HCT116 (cell line): ENCODE measurements around the gene GPALPP1. TPM values are rescaled to one million over a fixed set of nuclear protein-coding genes. Genes with fewer than 3 reads are reported as not detected.
"Not testable (repeated sequence)": the region's sequence is repeated elsewhere in the genome, so short reads cannot be mapped to it uniquely, and the experiment has no call there.

Experiments
- ATAC-seq: fragments of 200-7000 bp; cut with Tn5 transposase; 2 replicates; pipeline ENCODE4 v1.9.1; 2020; ENCODE audit warnings: mild to moderate bottlenecking, moderate library complexity
- BruUV-seq: library from RNA; stranded (reverse); fragments of 400-500 nt; replicated peaks from 2 replicates; lab custom pipeline; 2021; lab: Mats Ljungman, UMichigan
- CTCF ChIA-PET: fragments of 300-600 bp; sonication (Branson Sonifier 250); formaldehyde crosslinking; loops from one replicate; lab custom pipeline; 2021; ENCODE audit warnings: antibody characterized with exemption; lab: Charles Lee
- POLR2A ChIA-PET: fragments of 300-600, 350-600 bp; sonication (Branson Sonifier 250); formaldehyde crosslinking; loops from one replicate; lab custom pipeline; 2021; ENCODE audit warnings: antibody characterized with exemption; lab: Charles Lee
- RAD21 ChIA-PET, 2 experiments: fragments of 300-600 bp; sonication (Branson Sonifier 250); formaldehyde crosslinking; loops; one replicate each; lab custom pipeline; 2023; ENCODE audit warnings: low total read pairs in 2 of 2; ENCODE audit not compliant: uncharacterized antibody in 2 of 2, unreplicated experiment in 2 of 2, low non-redundant PET in 1 of 2; lab: Charles Lee
- DNase-seq: peaks from one replicate; pipeline ENCODE4 v3.0.0-alpha.2; 2010; ENCODE audit warnings: low read depth, low spot score
- H2AFZ ChIP-seq: fragments of 200-600 bp; shearing (Covaris generic), sonication (generic); 2 replicates; pipeline ENCODE4 v1.6.1; 2017; ENCODE audit warnings: low read depth, mixed run types, mixed read lengths, antibody characterized with exemption, low read length; ENCODE audit not compliant: poor library complexity, severe bottlenecking
- H3K27ac ChIP-seq: 2 replicates; pipeline ENCODE4 v1.5.1; 2012; ENCODE audit warnings: low read depth, low read length
- H3K27me3 ChIP-seq: fragments of 200-600 bp; sonication (generic); 2 replicates; pipeline ENCODE4 v1.6.1; 2016; ENCODE audit warnings: mixed run types, low read length, mixed read lengths; ENCODE audit not compliant: insufficient read depth
- H3K36me3 ChIP-seq, 2 experiments: fragments of 200-500 bp in 1 of 2; fragments of 200-600 bp in 1 of 2; sonication (Bioruptor generic) in 1 of 2; sonication (generic) in 1 of 2; 2 replicates each; pipeline versions ENCODE4 v1.5.1 to v1.6.1; 2014 to 2016; ENCODE audit warnings: low read length in 2 of 2, inconsistent platforms in 1 of 2, mixed read lengths in 1 of 2, mixed run types in 1 of 2; ENCODE audit not compliant: insufficient read depth in 2 of 2, control insufficient read depth in 1 of 2
- H3K4me1 ChIP-seq, 2 experiments: fragments of 200-600 bp in 1 of 2; sonication (generic) in 1 of 2; 2 replicates each; pipeline versions ENCODE4 v1.5.1 to v1.6.1; 2012 to 2017; ENCODE audit warnings: low read length in 2 of 2, inconsistent platforms in 1 of 2, mild to moderate bottlenecking in 1 of 2, mixed read lengths in 1 of 2, mixed run types in 1 of 2, moderate library complexity in 1 of 2; ENCODE audit not compliant: insufficient read depth in 2 of 2, control insufficient read depth in 1 of 2
- H3K4me2 ChIP-seq: fragments of 200-600 bp; sonication (generic); 2 replicates; pipeline ENCODE4 v1.6.1; 2017; ENCODE audit warnings: mixed run types, low read length, mixed read lengths
- H3K4me3 ChIP-seq, 2 experiments: fragments of 200-600 bp in 1 of 2; sonication (generic) in 1 of 2; replicated peaks in 1 of 2; 2 replicates each; pipeline ENCODE4 v1.5.1; 2011 to 2016; ENCODE audit warnings: low read length in 2 of 2, control low read depth in 1 of 2, low read depth in 1 of 2, mild to moderate bottlenecking in 1 of 2, mixed read lengths in 1 of 2, mixed run types in 1 of 2
- H3K79me2 ChIP-seq: fragments of 200-600 bp; sonication (generic); 2 replicates; pipeline ENCODE4 v1.6.1; 2017; ENCODE audit warnings: mild to moderate bottlenecking, mixed run types, low read length, moderate library complexity, mixed read lengths; ENCODE audit not compliant: insufficient read depth
- H3K9ac ChIP-seq: fragments of 200-600 bp; sonication (generic); 2 replicates; pipeline ENCODE4 v1.6.1; 2016; ENCODE audit warnings: low read length, mixed read lengths
- H3K9me2 ChIP-seq: fragments of 200-600 bp; sonication (generic), shearing (Covaris generic); 2 replicates; pipeline ENCODE4 v1.6.1; 2017; ENCODE audit warnings: mixed run types, mild to moderate bottlenecking, moderate library complexity; ENCODE audit not compliant: insufficient read depth
- H3K9me3 ChIP-seq, 2 experiments: fragments of 200-500 bp in 1 of 2; fragments of 200-600 bp in 1 of 2; sonication (Bioruptor generic) in 1 of 2; sonication (generic) in 1 of 2; 2 replicates each; pipeline ENCODE4 v1.6.1; 2014 to 2017; ENCODE audit warnings: low read length in 2 of 2, mixed read lengths in 2 of 2, inconsistent platforms in 1 of 2, low read depth in 1 of 2, mild to moderate bottlenecking in 1 of 2, mixed run types in 1 of 2, moderate library complexity in 1 of 2; ENCODE audit not compliant: control insufficient read depth in 1 of 2, insufficient read depth in 1 of 2
- H4K20me1 ChIP-seq: fragments of 200-600 bp; sonication (generic), shearing (Covaris generic); 2 replicates; pipeline ENCODE4 v1.6.1; 2017; ENCODE audit warnings: mixed run types, mild to moderate bottlenecking, moderate library complexity; ENCODE audit not compliant: insufficient read depth
- ATF3 ChIP-seq: IDR thresholded peaks from 2 replicates; pipeline ENCODE4 v1.6.1; 2012
- CBX3 ChIP-seq: IDR thresholded peaks from 2 replicates; pipeline ENCODE4 v1.6.1; 2012; ENCODE audit warnings: low read depth
- CTCF ChIP-seq, 3 experiments: fragments of 200-600 bp in 1 of 3; sonication (generic) in 1 of 3; IDR thresholded peaks in 2 of 3; conservative IDR thresholded peaks in 1 of 3; 2 replicates each; pipeline ENCODE4 v1.5.1; 2012 to 2017; ENCODE audit warnings: low read depth in 2 of 3, low read length in 2 of 3, antibody characterized with exemption in 1 of 3, borderline replicate concordance in 1 of 3, control low read depth in 1 of 3, mild to moderate bottlenecking in 1 of 3, mixed read lengths in 1 of 3, mixed run types in 1 of 3, moderate library complexity in 1 of 3; ENCODE audit not compliant: insufficient read depth in 1 of 3
- EZH2 ChIP-seq: fragments of 200-600 bp; sonication (generic); IDR thresholded peaks from 2 replicates; pipeline ENCODE4 v1.6.1; 2017; ENCODE audit warnings: antibody characterized with exemption, mixed run types
- SIN3A ChIP-seq: IDR thresholded peaks from 2 replicates; pipeline ENCODE4 v1.6.1; 2012; ENCODE audit warnings: low read depth
- SP1 ChIP-seq: IDR thresholded peaks from 2 replicates; pipeline ENCODE4 v1.6.1; 2012; ENCODE audit warnings: low read depth
- TCF7L2 ChIP-seq: IDR thresholded peaks from 2 replicates; pipeline ENCODE4 v1.7.0; 2011; ENCODE audit warnings: borderline replicate concordance, inconsistent platforms; ENCODE audit not compliant: insufficient read depth, insufficient read length; ENCODE audit errors: extremely low read depth
- intact Hi-C: fragments of 100-400 bp; cut with micrococcal nuclease; formaldehyde crosslinking; loops from 2 replicates; pipeline ENCODE4 v1.10.0; 2022
- total RNA-seq: library from RNA; stranded (reverse); gene quantifications from one replicate; pipeline ENCODE4 v1.2.1, GENCODE V29; 2021; ENCODE audit not compliant: unreplicated experiment
- TF ChIP-seq, protein P1 (sequence below): IDR thresholded peaks from 2 replicates; pipeline ENCODE4 v1.6.1; 2012; ENCODE audit warnings: low read depth

Gene GPALPP1
- total RNA-seq, 1 experiment from 2014 or later, result 21.3 TPM

- TF ChIP-seq EZH2 (no peak), SP1 (peak; percentile 77), SIN3A (peak; percentile 94)
Observed at GRCh38 chr13:44989071-44989889, at the start of gene GPALPP1, which contains the start of gene NUFIP1 (continued).

DNA sequence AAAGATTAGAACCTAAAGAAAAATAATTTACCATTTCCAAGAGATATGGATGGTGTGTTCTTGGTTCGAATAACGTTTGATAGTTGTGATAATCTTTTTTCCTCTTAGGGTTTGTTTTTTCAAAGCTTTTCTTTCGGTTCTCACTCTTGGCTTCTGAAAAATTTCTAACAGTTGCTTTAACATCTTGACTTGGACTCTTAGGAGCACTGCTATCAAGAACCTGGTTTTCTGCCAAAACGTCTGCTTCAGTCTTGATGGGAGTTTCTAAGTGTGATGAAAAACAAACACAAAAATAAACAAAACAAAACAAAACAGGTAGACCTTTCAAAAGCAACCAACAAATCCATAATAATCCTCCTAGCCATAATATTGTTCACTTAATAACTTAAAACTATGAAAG lies 45.9 kb upstream of the GPALPP1 start:
- H3K4me2 ChIP-seq, ATAC-seq, CTCF ChIA-PET, H3K27ac ChIP-seq, H3K4me3 ChIP-seq, H3K9me3 ChIP-seq, BruUV-seq, H3K36me3 ChIP-seq, H3K27me3 ChIP-seq, DNase-seq, H4K20me1 ChIP-seq, RAD21 ChIA-PET, H2AFZ ChIP-seq, H3K4me1 ChIP-seq, H3K9me2 ChIP-seq, H3K9ac ChIP-seq, intact Hi-C loops: not testable (repeated sequence)
- POLR2A ChIA-PET, result interaction anchor here (0.7 kb wide), 1 partner anchor 289 kb away, joined by 3 read pairs; no protein-coding TSS in a partner anchor
- peaks cover 14% of the 10 kb centered on the region; the same call in 1 of the 2 replicates for H3K79me2 ChIP-seq

GRCh38 chr13:44951184-44951583 lies 38.2 kb upstream of the GPALPP1 start:
- ATAC-seq (no peak), DNase-seq (no peak)
- H3K9me2 ChIP-seq, result no peaks in the 10 kb centered on the region
- H3K27me3 ChIP-seq, result no peaks in the 10 kb centered on the region
- 0 out of 4 replicates have a peak, but pooled peaks cover 0 to 6% of the 10 kb centered on the region in 2 experiments for H3K4me1 ChIP-seq
- no peaks in the 10 kb centered on the region for H4K20me1 ChIP-seq
- H3K9ac ChIP-seq, result no peak overlapping the region
- no peak overlapping the region for H3K27ac ChIP-seq
- ChIA-PET RAD21 (no interaction called here), POLR2A (no interaction called here), CTCF (no interaction called here)
- intact Hi-C loops, result no loop called here
- no TSS peak for BruUV-seq
- H3K9me3 ChIP-seq, result no peaks in the 10 kb centered on the region
- H3K4me3 ChIP-seq, result no peak overlapping the region
- peaks cover 0 to 3% of the 10 kb centered on the region in 2 experiments; a peak in 1 of 4 replicates for H3K36me3 ChIP-seq
- no peak overlapping the region for H3K4me2 ChIP-seq
- peaks cover 4% of the 10 kb centered on the region; the same call in 1 of the 2 replicates for H3K79me2 ChIP-seq
- H2AFZ ChIP-seq, result no peak overlapping the region
- no peak for TF ChIP-seq ATF3
- no peak for TF ChIP-seq SP1
- no peak for TF ChIP-seq TCF7L2
- TF ChIP-seq, protein P1, sequence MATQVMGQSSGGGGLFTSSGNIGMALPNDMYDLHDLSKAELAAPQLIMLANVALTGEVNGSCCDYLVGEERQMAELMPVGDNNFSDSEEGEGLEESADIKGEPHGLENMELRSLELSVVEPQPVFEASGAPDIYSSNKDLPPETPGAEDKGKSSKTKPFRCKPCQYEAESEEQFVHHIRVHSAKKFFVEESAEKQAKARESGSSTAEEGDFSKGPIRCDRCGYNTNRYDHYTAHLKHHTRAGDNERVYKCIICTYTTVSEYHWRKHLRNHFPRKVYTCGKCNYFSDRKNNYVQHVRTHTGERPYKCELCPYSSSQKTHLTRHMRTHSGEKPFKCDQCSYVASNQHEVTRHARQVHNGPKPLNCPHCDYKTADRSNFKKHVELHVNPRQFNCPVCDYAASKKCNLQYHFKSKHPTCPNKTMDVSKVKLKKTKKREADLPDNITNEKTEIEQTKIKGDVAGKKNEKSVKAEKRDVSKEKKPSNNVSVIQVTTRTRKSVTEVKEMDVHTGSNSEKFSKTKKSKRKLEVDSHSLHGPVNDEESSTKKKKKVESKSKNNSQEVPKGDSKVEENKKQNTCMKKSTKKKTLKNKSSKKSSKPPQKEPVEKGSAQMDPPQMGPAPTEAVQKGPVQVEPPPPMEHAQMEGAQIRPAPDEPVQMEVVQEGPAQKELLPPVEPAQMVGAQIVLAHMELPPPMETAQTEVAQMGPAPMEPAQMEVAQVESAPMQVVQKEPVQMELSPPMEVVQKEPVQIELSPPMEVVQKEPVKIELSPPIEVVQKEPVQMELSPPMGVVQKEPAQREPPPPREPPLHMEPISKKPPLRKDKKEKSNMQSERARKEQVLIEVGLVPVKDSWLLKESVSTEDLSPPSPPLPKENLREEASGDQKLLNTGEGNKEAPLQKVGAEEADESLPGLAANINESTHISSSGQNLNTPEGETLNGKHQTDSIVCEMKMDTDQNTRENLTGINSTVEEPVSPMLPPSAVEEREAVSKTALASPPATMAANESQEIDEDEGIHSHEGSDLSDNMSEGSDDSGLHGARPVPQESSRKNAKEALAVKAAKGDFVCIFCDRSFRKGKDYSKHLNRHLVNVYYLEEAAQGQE, result no peak
- TF ChIP-seq CBX3, result no peak
- no peak for TF ChIP-seq CTCF (IDR thresholded peaks at IDR 0.05 in 2 of 3, conservative IDR thresholded peaks at IDR 0.05 in 1 of 3; ENCODE audit: borderline replicate concordance in 1 of 3, insufficient read depth in 1 of 3, low read depth in 2 of 3, low read length in 2 of 3)
